ENCODE measurements around the gene NFATC2.

DNA sequence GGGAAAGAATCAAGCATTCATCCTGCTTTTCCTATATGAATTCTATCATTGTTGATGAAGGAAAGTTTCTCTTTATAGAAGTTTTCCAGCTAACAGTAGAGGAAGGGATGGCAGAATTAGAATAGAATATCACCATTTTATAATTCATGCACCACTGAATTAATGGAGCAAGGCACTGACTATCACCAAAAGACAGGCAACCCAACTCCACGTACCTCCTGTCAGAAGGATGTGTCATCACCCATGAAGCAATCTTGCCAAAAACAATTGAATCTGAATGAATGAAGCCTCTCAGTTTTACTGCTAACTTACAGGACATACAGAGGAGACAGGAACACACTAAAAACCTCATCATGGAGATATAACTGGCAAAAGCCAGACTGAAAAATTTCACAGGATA, 122.4 kb downstream of the NFATC2 start:
- TF ChIP-seq, protein P1, sequence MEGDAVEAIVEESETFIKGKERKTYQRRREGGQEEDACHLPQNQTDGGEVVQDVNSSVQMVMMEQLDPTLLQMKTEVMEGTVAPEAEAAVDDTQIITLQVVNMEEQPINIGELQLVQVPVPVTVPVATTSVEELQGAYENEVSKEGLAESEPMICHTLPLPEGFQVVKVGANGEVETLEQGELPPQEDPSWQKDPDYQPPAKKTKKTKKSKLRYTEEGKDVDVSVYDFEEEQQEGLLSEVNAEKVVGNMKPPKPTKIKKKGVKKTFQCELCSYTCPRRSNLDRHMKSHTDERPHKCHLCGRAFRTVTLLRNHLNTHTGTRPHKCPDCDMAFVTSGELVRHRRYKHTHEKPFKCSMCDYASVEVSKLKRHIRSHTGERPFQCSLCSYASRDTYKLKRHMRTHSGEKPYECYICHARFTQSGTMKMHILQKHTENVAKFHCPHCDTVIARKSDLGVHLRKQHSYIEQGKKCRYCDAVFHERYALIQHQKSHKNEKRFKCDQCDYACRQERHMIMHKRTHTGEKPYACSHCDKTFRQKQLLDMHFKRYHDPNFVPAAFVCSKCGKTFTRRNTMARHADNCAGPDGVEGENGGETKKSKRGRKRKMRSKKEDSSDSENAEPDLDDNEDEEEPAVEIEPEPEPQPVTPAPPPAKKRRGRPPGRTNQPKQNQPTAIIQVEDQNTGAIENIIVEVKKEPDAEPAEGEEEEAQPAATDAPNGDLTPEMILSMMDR (IDR thresholded peaks at IDR 0.05; ENCODE audit: insufficient read depth, low read length), result no peak
- TF ChIP-seq POLR2AphosphoS5 (IDR thresholded peaks at IDR 0.05; ENCODE audit: low read depth), result no peak
- TF ChIP-seq, protein P2, sequence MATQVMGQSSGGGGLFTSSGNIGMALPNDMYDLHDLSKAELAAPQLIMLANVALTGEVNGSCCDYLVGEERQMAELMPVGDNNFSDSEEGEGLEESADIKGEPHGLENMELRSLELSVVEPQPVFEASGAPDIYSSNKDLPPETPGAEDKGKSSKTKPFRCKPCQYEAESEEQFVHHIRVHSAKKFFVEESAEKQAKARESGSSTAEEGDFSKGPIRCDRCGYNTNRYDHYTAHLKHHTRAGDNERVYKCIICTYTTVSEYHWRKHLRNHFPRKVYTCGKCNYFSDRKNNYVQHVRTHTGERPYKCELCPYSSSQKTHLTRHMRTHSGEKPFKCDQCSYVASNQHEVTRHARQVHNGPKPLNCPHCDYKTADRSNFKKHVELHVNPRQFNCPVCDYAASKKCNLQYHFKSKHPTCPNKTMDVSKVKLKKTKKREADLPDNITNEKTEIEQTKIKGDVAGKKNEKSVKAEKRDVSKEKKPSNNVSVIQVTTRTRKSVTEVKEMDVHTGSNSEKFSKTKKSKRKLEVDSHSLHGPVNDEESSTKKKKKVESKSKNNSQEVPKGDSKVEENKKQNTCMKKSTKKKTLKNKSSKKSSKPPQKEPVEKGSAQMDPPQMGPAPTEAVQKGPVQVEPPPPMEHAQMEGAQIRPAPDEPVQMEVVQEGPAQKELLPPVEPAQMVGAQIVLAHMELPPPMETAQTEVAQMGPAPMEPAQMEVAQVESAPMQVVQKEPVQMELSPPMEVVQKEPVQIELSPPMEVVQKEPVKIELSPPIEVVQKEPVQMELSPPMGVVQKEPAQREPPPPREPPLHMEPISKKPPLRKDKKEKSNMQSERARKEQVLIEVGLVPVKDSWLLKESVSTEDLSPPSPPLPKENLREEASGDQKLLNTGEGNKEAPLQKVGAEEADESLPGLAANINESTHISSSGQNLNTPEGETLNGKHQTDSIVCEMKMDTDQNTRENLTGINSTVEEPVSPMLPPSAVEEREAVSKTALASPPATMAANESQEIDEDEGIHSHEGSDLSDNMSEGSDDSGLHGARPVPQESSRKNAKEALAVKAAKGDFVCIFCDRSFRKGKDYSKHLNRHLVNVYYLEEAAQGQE (IDR thresholded peaks at IDR 0.05; ENCODE audit: insufficient replicate concordance, low read depth), result no peak
- TF ChIP-seq GABPA (IDR thresholded peaks at IDR 0.05; ENCODE audit: low read depth), result no peak
- TF ChIP-seq SPI1 (IDR thresholded peaks at IDR 0.05; ENCODE audit: borderline replicate concordance, low read depth), result no peak

Measured in HL-60 (cell line).